Endodermal cell (in vitro differentiated cells): ENCODE measurements around the gene CACNG1. TPM values are rescaled to one million over a fixed set of nuclear protein-coding genes. Genes with fewer than 3 reads are reported as not detected.
"Not testable (repeated sequence)": the region's sequence is repeated elsewhere in the genome, so short reads cannot be mapped to it uniquely, and the experiment has no call there.

Source experiments
- DNase-seq: peaks from one replicate; pipeline ENCODE4 v3.0.0-alpha.2; 2017
- H3K27ac ChIP-seq: 2 replicates; pipeline ENCODE4 v1.5.1; 2013; ENCODE audit warnings: mild to moderate bottlenecking, low read depth, low read length, moderate library complexity
- H3K27me3 ChIP-seq: 2 replicates; pipeline ENCODE4 v1.6.1; 2013; ENCODE audit warnings: mild to moderate bottlenecking, low read length, moderate library complexity; ENCODE audit not compliant: insufficient read depth, control insufficient read depth, poor library complexity, severe bottlenecking
- H3K36me3 ChIP-seq: 2 replicates; pipeline ENCODE4 v1.7.0; 2013; ENCODE audit warnings: mild to moderate bottlenecking, low read length, moderate library complexity; ENCODE audit not compliant: control insufficient read depth, insufficient read depth
- H3K4me1 ChIP-seq: one replicate; pipeline ENCODE4 v1.7.0; 2013; ENCODE audit warnings: low read length; ENCODE audit not compliant: control insufficient read depth, insufficient read depth
- H3K4me3 ChIP-seq: 2 replicates; pipeline ENCODE4 v1.5.1; 2013; ENCODE audit warnings: mild to moderate bottlenecking, low read length, moderate library complexity
- H3K9ac ChIP-seq: 2 replicates; pipeline ENCODE4 v1.6.1; 2013; ENCODE audit warnings: mild to moderate bottlenecking, low read length, moderate library complexity; ENCODE audit not compliant: poor library complexity, severe bottlenecking; ENCODE audit errors: extremely low read depth
- H3K9me3 ChIP-seq: 2 replicates; pipeline ENCODE4 v1.6.1; 2013; ENCODE audit warnings: mild to moderate bottlenecking, low read length, moderate library complexity; ENCODE audit not compliant: control insufficient read depth
- H3K27ac Mint-ChIP-seq: 2 replicates; pipeline ENCODE4 v1.8.0; 2020; ENCODE audit warnings: mixed read lengths
- H3K27me3 Mint-ChIP-seq: 2 replicates; pipeline ENCODE4 v1.8.0; 2021; ENCODE audit warnings: mild to moderate bottlenecking, mixed read lengths; ENCODE audit not compliant: insufficient read depth
- H3K36me3 Mint-ChIP-seq: 2 replicates; pipeline ENCODE4 v1.8.0; 2020; ENCODE audit warnings: low read depth, mixed read lengths
- H3K4me1 Mint-ChIP-seq: 2 replicates; pipeline ENCODE4 v1.8.0; 2020; ENCODE audit warnings: mixed read lengths
- H3K4me3 Mint-ChIP-seq: 2 replicates; pipeline ENCODE4 v1.8.0; 2020; ENCODE audit warnings: mild to moderate bottlenecking, moderate library complexity, mixed read lengths
- H3K9me3 Mint-ChIP-seq: 2 replicates; pipeline ENCODE4 v1.8.0; 2020; ENCODE audit warnings: mild to moderate bottlenecking, mixed read lengths
- CTCF ChIP-seq: fragments of 200-600 bp; sonication (generic); conservative IDR thresholded peaks from 2 replicates; pipeline ENCODE4 v1.5.0; 2021; ENCODE audit warnings: antibody characterized with exemption, mild to moderate bottlenecking
- WGBS, 2 experiments: methylation state at CpG; one replicate each; pipeline versions ENCODE4 v1.1.5 to v1.1.7; 2013; ENCODE audit warnings: missing lambda C conversion rate in 2 of 2, mixed read lengths in 1 of 2; ENCODE audit not compliant: insufficient coverage in 1 of 2, insufficient read length in 1 of 2; 5-methylcytosine and 5-hydroxymethylcytosine counted together
- total RNA-seq, 2 donors: library from RNA; stranded (reverse); fragmentation: NEBNext Ultra II Directional in 1 of 2; extraction: Animal tissue kit (Norgen Biotek cat#: 25700) in 1 of 2; gene quantifications; 2 replicates in 1 of 2; 3 replicates in 1 of 2; pipeline ENCODE4 v1.2.1, GENCODE V29; 2021

CACNG1 gene
- total RNA-seq, 2 donors from 2014 or later: not detected

DNA sequence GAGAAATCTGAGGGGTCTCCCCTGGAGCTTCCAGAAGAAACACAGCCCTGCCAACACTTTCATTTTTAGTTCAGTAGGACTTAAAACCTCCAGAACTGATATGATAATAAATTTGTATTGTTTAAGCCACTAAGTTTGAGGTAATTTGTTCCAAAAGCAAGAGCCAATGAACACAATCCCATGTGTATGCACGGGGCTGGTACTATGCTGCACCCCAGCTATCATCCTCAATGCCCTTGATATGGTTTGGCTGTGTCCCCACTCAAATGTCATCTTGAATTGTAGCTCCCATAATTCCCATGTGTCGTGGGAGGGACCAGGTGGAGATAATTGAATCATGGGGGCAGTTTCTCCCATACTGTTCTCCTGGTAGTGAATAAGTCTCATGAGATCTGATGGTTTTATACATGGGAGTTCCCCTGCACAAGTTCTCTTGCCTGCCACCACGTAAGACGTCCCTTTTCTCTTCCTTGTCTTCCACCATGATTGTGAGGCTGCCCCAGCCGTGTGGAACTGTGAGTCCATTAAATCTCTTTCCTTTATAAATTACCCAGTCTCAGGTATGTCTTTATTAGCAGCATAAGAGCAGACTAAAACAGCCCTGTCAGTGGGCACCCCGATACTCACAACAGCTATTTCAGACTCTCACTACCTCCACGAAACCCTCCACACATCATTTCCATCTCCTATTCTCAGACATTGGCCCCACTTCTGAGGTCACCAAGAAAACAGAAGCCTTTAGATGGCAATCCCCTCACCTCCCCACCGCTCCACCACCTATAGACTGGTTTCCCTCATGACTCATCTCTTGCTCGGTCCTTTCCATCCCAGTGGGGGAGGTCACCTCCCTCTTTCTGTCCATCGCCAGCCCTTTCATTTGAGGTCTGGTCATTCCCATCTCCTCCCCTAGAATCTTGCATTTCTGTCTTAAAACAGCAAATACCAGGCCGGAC, 8.9 kb upstream of the CACNG1 start:
- H3K4me3 Mint-ChIP-seq: no peak overlapping the region
- Histone ChIP-seq H3K36me3 (no peaks in the 10 kb centered on the region), H3K4me1 (peaks cover 4% of the 10 kb centered on the region), H3K9ac (no peak overlapping the region), H3K27ac (no peak overlapping the region), H3K27me3 (no peaks in the 10 kb centered on the region), H3K9me3 (peaks cover 34% of the 10 kb centered on the region), H3K4me3 (no peak overlapping the region)
- H3K27ac Mint-ChIP-seq: no peak overlapping the region
- TF ChIP-seq CTCF: no peak
- no peaks in the 10 kb centered on the region for H3K36me3 Mint-ChIP-seq
- H3K4me1 Mint-ChIP-seq: peaks cover 2% of the 10 kb centered on the region
- WGBS, 2 experiments: 83 to 85% methylated on average over 8 to 11 of the region's 11 CpGs
- peaks cover 25% of the 10 kb centered on the region for H3K9me3 Mint-ChIP-seq
- DNase-seq: no peak
- H3K27me3 Mint-ChIP-seq: peaks cover 4% of the 10 kb centered on the region

- H3K4me1 ChIP-seq: peaks cover 4% of the 10 kb centered on the region
- Mint-ChIP-seq H3K36me3 (no peaks in the 10 kb centered on the region), H3K9me3 (peaks cover 25% of the 10 kb centered on the region), H3K4me1 (peaks cover 2% of the 10 kb centered on the region), H3K27ac (no peak overlapping the region), H3K4me3 (no peak overlapping the region), H3K27me3 (peaks cover 4% of the 10 kb centered on the region)
- WGBS, 2 experiments: 74 to 87% methylated on average over 4 to 5 of the region's 5 CpGs
- peaks cover 34% of the 10 kb centered on the region for H3K9me3 ChIP-seq
- no peak for DNase-seq
- no peak overlapping the region for H3K4me3 ChIP-seq
- H3K27me3 ChIP-seq: no peaks in the 10 kb centered on the region
- no peaks in the 10 kb centered on the region for H3K36me3 ChIP-seq
- TF ChIP-seq CTCF: no peak
- no peak overlapping the region for H3K27ac ChIP-seq
- no peak overlapping the region for H3K9ac ChIP-seq
Observed at GRCh38 chr17:67038861-67039365, 5.4 kb upstream of the CACNG1 start.

DNA sequence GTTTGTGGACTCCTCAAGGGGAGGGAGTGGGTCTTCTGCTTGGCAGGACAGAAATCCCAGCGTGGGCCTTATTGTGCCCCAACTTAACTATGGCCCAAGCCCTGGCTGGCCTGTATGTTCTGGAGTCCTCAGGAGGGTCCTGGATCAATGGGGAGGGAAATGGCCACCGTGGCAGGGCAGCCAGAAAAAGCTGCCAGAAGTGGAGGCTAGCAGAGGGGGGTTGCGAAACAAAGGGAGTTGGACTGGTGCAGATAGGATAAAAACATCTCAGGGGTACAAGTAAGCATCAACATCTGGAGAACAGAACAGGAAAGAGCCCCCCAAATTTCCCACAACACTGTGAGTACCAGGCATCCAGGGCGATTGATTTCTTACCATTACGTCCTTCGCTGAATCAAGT, 3.7 kb upstream of the CACNG1 start:
- peaks cover 4% of the 10 kb centered on the region for H3K27me3 Mint-ChIP-seq
- Histone ChIP-seq H3K4me1 (peaks cover 4% of the 10 kb centered on the region), H3K36me3 (no peaks in the 10 kb centered on the region), H3K9ac (no peak overlapping the region), H3K27me3 (no peaks in the 10 kb centered on the region), H3K9me3 (peaks cover 34% of the 10 kb centered on the region), H3K27ac (no peak overlapping the region), H3K4me3 (no peak overlapping the region)
- no peak overlapping the region for H3K27ac Mint-ChIP-seq
- H3K4me3 Mint-ChIP-seq: no peak overlapping the region
- TF ChIP-seq CTCF: no peak
- peaks cover 22% of the 10 kb centered on the region for H3K9me3 Mint-ChIP-seq
- H3K36me3 Mint-ChIP-seq: no peaks in the 10 kb centered on the region
- H3K4me1 Mint-ChIP-seq: peaks cover 2% of the 10 kb centered on the region
- DNase-seq: no peak
- 97% methylated on average over 4 to 6 of the region's 6 CpGs for WGBS, 2 experiments

- peaks cover 33% of the 10 kb centered on the region for H3K9me3 ChIP-seq
- H3K4me3 ChIP-seq, H3K27ac ChIP-seq, H3K4me3 Mint-ChIP-seq, H3K27me3 Mint-ChIP-seq, H3K27me3 ChIP-seq, H3K27ac Mint-ChIP-seq, H3K4me1 ChIP-seq, H3K9ac ChIP-seq, H3K36me3 ChIP-seq, DNase-seq, H3K4me1 Mint-ChIP-seq, H3K36me3 Mint-ChIP-seq: not testable (repeated sequence)
- H3K9me3 Mint-ChIP-seq: peaks cover 19% of the 10 kb centered on the region
- WGBS, 2 experiments: 92 to 100% methylated on average over 5 of the region's 5 CpGs
Observed at GRCh38 chr17:67041119-67041518, 3.2 kb upstream of the CACNG1 start.
